Naive B cell (primary cell): ENCODE results near the gene UBE2C. TPM values are rescaled to one million over a fixed set of nuclear protein-coding genes. Genes with fewer than 3 reads are reported as not detected.
"Not testable (repeated sequence)": the region's sequence is repeated elsewhere in the genome, so short reads cannot be mapped to it uniquely, and the experiment has no call there.

Experiments used
- ATAC-seq, 2 donors: fragments of 150-1000 bp; cut with Tn5 transposase; 2 replicates each; pipeline ENCODE4 v1.10.0; 2021; ENCODE audit warnings: low read depth in 2 of 2, mild to moderate bottlenecking in 2 of 2, moderate library complexity in 2 of 2
- DNase-seq: peaks from one replicate; pipeline ENCODE4 v3.0.0; 2022
- H3K27ac Mint-ChIP-seq, 6 donors: one replicate each; pipeline ENCODE4 v1.8.0; 2020 to 2022; ENCODE audit warnings: mild to moderate bottlenecking in 6 of 6, mixed read lengths in 6 of 6, moderate library complexity in 5 of 6, inconsistent platforms in 2 of 6
- H3K27me3 Mint-ChIP-seq, 3 donors: one replicate each; pipeline ENCODE4 v1.8.0; 2021 to 2022; ENCODE audit warnings: mixed read lengths in 3 of 3, mild to moderate bottlenecking in 1 of 3
- H3K36me3 Mint-ChIP-seq, 2 donors: one replicate each; pipeline ENCODE4 v1.8.0; 2020 to 2022; ENCODE audit warnings: mixed read lengths in 2 of 2, inconsistent platforms in 1 of 2, mild to moderate bottlenecking in 1 of 2
- H3K4me1 Mint-ChIP-seq, 3 donors: one replicate each; pipeline ENCODE4 v1.8.0; 2020 to 2022; ENCODE audit warnings: mixed read lengths in 3 of 3, inconsistent platforms in 1 of 3, mild to moderate bottlenecking in 1 of 3, moderate library complexity in 1 of 3
- H3K4me3 Mint-ChIP-seq, 8 donors: one replicate each; pipeline ENCODE4 v1.8.0; 2020 to 2022; ENCODE audit warnings: mild to moderate bottlenecking in 8 of 8, mixed read lengths in 8 of 8, moderate library complexity in 8 of 8, inconsistent platforms in 2 of 8
- H3K9me3 Mint-ChIP-seq, 7 donors: one replicate each; pipeline ENCODE4 v1.8.0; 2020 to 2022; ENCODE audit warnings: mixed read lengths in 7 of 7, mild to moderate bottlenecking in 5 of 7, inconsistent platforms in 2 of 7, moderate library complexity in 1 of 7
- polyA plus RNA-seq, 6 donors: library from polyadenylated mRNA; unstranded; fragments of 300-500 nt; fragmentation: Illumina TruSeq; gene quantifications; one replicate each; pipeline ENCODE4 v1.2.3, GENCODE V29; 2021; ENCODE audit warnings: low read depth in 6 of 6

The UBE2C gene
- polyA plus RNA-seq: under 1 TPM in 1 of 6 donors, not detected in 5; 0.53 TPM

DNA sequence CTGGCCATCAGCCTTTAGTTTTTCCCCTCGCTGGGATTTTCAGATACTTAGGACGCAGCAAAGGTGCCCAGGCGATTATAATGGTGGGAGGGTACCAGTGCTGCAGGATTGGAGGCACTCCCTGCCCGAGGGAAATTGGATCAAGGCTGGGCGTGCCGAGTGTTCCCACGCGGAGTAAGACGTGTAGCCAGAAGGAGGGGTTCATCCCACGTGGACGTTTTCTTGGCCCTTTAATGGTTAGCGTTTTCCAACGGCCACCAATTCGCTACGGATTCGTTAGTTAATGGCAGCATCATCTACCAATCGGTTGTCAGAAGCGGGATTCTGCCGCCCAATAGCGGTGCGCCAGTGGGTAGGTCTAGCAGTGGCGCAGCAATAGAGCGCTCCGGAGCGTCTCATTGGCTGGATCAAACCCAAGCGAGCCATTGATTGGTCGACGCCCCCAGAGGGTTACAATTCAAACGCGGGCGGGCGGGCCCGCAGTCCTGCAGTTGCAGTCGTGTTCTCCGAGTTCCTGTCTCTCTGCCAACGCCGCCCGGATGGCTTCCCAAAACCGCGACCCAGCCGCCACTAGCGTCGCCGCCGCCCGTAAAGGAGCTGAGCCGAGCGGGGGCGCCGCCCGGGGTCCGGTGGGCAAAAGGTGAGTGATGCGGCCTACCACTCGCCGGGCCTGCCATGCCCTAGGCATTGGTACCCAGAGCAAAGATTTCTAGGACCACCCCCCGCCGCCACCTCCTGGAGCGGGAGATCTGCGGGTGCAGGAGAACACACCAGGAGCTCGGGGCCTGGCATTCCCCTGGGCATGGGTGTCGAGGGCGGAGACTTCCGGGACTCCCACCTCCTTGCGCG is at the start of gene UBE2C:
Gene UBE2C (plus strand): TSS at position 488 of the 849 bp plus-strand sequence. CDS start 52 bp downstream, at position 540.
- no peaks in the 10 kb centered on the region for H3K27me3 Mint-ChIP-seq
- H3K4me3 Mint-ChIP-seq: peak within 1 kb of the TSS; percentile 83 to 93 (median 90)
- no peaks in the 10 kb centered on the region for H3K9me3 Mint-ChIP-seq
- ATAC-seq (peak; percentile 99 to 100), DNase-seq (peak; percentile 92)
- H3K4me1 Mint-ChIP-seq: peaks cover 13 to 22% (median 18%) of the 10 kb centered on the region in 3 donors
- H3K36me3 Mint-ChIP-seq: peaks cover 10 to 15% of the 10 kb centered on the region in 2 donors
- peak within 1 kb of the TSS in 5 of 6 donors; percentile 11 to 80 (median 56) for H3K27ac Mint-ChIP-seq

DNA sequence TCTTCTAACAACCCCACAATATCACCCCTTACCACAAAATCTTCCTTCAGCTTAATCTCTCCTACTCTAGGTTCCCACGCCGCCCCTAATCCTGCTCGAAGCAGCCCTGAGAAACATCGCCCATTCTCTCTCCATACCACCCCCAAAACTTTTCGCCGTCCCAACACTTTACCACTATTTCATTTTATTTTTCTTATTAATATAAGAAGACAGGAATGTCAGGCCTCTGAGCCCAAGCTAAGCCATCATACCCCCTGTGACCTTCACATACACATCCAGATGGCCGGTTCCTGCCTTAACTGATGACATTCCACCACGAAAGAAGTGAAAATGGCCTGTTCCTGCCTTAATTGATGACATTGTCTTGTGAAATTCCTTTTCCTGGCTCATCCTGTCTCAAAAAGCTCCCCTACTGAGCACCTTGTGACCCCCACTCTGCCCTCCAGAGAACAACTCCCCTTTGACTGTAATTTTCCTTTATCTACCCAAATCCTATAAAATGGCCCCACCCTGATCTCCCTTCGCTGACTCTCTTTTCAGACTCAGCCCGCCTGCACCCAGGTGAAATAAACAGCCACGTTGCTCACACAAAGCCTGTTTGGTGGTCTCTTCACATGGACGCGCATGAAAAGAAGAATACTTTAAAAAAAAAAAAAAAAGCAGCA is 47.7 kb upstream of the UBE2C start:
- Mint-ChIP-seq H3K27me3 (peaks cover 4 to 17% (median 16%) of the 10 kb centered on the region in 3 donors), H3K27ac (peak overlapping the region in 1 of 6 donors; percentile 5)
- H3K9me3 Mint-ChIP-seq, DNase-seq, H3K4me3 Mint-ChIP-seq, H3K4me1 Mint-ChIP-seq, ATAC-seq, H3K36me3 Mint-ChIP-seq: not testable (repeated sequence)

DNA sequence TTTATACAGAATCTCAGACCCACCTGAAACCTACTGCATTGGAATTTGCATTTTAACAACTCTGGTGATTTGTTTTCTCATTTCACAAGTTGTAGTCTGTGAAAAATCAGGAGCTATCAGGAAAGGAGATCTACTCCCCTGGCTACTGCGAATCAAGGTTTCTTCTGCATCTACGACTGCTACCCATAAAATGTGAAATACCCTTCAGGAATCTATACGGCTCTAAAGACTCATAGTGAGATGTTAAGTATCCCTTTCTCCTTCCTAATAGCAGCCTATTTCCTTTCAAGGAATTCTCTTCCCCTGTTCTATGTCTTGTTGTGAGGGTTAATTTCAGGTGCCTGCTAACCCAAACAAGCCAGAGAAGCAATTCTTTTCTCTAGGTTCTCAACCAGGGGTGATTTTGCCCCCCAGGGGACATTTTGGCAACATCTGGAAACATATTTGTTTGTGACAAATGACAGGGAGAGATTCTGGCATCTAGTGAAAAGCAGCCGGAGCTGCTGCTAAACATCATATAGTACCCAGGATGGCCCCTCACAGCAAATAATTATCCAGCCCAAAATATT is 47.1 kb upstream of the UBE2C start:
- Mint-ChIP-seq H3K27me3 (peaks cover 4 to 11% (median 10%) of the 10 kb centered on the region in 3 donors), H3K27ac (peak overlapping the region in 1 of 6 donors; percentile 5), H3K4me3 (no peak overlapping the region), H3K36me3 (no peaks in the 10 kb centered on the region), H3K4me1 (peaks cover 4 to 6% (median 5%) of the 10 kb centered on the region in 3 donors), H3K9me3 (no peaks in the 10 kb centered on the region)
- ATAC-seq: no peak
- no peak for DNase-seq

DNA sequence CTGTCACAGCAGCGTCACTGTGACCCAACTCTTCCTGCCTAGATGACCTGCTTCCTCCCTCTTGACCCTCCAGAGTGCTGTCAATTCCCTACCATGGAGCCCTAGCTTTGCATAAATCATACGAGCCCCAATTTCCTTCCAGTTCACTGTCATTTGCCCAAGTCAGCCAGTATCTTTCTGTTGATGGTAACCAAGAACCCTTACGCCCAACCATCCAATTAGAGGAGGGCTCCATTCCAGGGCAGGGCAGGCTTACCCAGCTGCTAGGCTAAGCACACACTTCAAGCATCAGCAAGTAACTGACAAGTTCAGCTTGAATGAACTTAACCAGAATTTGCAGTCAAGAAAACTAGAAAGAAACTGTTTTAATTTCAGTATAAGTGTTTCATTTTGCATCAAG is 46.5 kb upstream of the UBE2C start:
- ATAC-seq: peak in 1 of 2 donors; percentile 44
- Mint-ChIP-seq H3K4me1 (peaks cover 5 to 7% (median 6%) of the 10 kb centered on the region in 3 donors), H3K4me3 (no peak overlapping the region), H3K27ac (peak overlapping the region in 2 of 6 donors; percentile 10 to 13), H3K27me3 (peaks cover under 1 to 5% (median 4%) of the 10 kb centered on the region in 3 donors), H3K9me3 (no peaks in the 10 kb centered on the region), H3K36me3 (no peaks in the 10 kb centered on the region)
- DNase-seq: no peak

DNA sequence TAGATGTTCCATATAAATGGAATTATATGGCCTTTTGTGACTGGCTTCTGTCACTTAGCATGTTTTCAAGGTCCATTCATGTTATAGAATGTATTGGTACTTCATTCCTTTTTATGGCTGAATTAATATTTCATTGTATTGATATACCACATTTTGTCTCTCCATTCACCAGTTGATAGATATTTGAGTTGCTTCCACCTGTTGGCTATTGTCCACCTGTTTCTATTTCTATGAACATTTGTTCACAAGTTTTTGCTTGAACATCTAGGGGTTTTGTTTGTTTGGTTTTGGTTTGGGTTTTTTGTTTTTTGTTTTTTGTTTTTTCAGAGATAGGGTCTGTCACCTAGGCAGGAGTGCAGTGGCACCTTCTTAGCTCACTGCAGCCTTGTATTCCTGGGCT is 44.0 kb upstream of the UBE2C start:
- H3K27me3 Mint-ChIP-seq: peaks cover 0 to 6% (median 5%) of the 10 kb centered on the region in 3 donors
- peaks cover 6 to 12% (median 9%) of the 10 kb centered on the region in 3 donors for H3K4me1 Mint-ChIP-seq
- no peaks in the 10 kb centered on the region for H3K9me3 Mint-ChIP-seq
- no peaks in the 10 kb centered on the region for H3K36me3 Mint-ChIP-seq
- no peak overlapping the region for H3K4me3 Mint-ChIP-seq
- no peak for DNase-seq
- ATAC-seq: no peak
- no peak overlapping the region for H3K27ac Mint-ChIP-seq

DNA sequence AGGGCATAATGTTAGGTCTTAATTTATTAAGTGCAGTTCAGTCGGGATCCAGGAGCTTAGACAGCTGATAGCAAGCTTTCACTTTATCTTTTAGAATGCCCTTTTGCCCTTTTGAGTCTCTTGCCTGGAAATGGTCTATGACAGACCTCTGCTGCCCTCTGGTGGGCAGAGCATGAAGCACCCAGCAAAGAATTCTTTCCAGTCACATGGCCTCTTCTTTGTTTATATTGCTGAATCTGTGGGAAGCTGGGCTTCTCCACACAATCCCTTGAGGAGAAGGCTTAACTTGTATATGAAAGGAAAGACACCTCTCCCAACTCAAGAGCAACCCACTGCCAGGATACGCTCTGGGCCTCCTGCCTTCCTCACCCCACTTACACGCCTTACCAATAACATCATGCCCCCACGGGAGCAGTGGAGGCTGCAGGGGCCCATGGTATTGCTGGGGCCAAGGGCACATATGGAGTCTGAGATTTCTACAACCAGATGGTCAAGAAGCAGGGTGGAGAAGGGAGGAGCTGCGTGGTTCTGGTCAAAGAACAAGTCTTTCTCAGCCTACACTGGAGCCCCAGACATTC is 41.2 kb upstream of the UBE2C start:
- peak; percentile 75 for DNase-seq
- no peaks in the 10 kb centered on the region for H3K36me3 Mint-ChIP-seq
- H3K4me3 Mint-ChIP-seq: no peak overlapping the region
- H3K27ac Mint-ChIP-seq: peak overlapping the region in 1 of 6 donors; percentile 83
- ATAC-seq: peak; percentile 66 to 72
- H3K27me3 Mint-ChIP-seq: peaks cover 10 to 27% (median 27%) of the 10 kb centered on the region in 3 donors
- H3K9me3 Mint-ChIP-seq: no peaks in the 10 kb centered on the region
- peaks cover 0 to 7% (median 5%) of the 10 kb centered on the region in 3 donors for H3K4me1 Mint-ChIP-seq

DNA sequence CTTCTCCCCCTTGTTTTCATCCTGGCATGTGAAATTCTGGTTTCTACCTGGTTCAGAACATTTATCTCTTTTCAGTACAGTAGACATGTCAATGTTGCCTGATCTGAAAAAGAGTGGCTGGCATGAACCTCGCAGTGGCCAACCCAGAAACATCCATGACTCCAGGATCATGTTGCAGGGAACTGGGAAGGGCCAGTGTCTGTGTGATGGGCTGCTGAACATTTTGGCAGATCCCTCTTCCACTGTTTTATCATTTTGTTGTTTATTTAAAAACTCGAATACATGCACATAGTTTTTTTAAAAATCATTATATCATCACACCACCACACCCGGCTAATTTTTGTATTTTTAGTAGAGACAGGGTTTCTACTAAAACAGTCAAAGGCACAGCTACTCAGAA is 39.8 kb upstream of the UBE2C start:
- ATAC-seq (no peak), DNase-seq (no peak)
- Mint-ChIP-seq H3K9me3 (no peaks in the 10 kb centered on the region), H3K27me3 (peaks cover 10 to 29% (median 27%) of the 10 kb centered on the region in 3 donors), H3K27ac (no peak overlapping the region), H3K4me1 (peaks cover 0 to 7% (median 5%) of the 10 kb centered on the region in 3 donors), H3K4me3 (no peak overlapping the region), H3K36me3 (no peaks in the 10 kb centered on the region)

DNA sequence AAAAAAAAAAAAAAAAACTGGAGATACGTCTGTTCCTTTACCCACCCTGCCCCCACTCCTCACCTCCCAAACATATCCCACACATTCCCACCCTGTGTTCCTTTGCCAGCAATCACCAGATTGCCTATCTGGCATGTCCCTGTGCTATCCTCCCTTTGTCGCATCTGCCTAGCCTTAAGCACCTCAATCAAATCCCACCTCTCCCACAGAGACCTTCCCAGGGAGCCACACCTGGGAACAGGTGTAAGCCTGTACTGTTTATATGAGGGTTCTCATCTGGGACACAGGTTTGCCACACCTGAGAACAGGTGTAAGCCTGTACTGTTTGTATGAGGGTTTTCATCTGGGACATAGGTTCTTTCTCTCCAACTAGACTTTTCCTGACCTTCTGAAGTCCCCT is 37.5 kb upstream of the UBE2C start:
- no peak overlapping the region for H3K4me3 Mint-ChIP-seq
- H3K9me3 Mint-ChIP-seq: no peaks in the 10 kb centered on the region
- no peak for ATAC-seq
- DNase-seq: no peak
- H3K27me3 Mint-ChIP-seq: peaks cover 16 to 40% (median 33%) of the 10 kb centered on the region in 3 donors
- H3K27ac Mint-ChIP-seq: peak overlapping the region in 1 of 6 donors; percentile 38
- H3K4me1 Mint-ChIP-seq: peaks cover 0 to 7% (median 5%) of the 10 kb centered on the region in 3 donors
- no peaks in the 10 kb centered on the region for H3K36me3 Mint-ChIP-seq

DNA sequence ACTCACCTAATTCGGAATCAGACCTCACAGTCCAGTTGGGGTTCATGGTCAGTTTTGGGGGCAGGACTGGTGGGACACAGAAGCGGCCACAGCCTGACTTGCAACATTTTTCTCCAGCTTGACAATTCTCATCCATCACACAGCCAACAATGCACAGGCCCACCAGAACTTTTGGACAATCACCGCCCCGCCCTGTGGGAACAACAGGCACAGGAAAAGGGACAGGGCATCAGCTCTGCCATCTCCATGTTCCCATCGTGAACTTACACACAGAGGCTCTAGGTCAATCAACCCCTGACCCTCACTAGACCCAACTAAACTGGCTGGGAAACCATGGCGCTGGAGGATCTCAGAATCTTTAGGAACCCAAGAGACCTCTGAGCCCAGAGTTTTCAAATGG is 37.0 kb upstream of the UBE2C start:
- H3K36me3 Mint-ChIP-seq: no peaks in the 10 kb centered on the region

DNA sequence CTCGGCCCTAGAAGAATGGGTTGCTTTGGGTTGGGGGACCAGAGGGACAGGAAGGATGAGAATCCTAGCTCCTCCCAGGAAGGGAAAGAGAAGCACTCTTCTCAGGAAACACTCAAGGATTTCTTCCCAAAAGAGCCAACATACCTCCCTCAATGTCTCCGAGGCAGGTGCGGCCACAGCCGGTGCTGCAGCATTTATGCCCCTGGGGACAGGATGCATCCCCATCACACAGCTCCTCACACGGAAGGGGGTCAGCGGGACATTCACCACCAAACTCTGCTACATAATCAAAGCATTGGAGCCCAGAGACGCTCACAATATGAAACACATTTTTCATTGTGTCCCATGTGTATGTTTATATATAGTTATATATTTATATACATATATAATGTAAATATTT is 35.5 kb upstream of the UBE2C start:
- Mint-ChIP-seq H3K27ac (no peak overlapping the region), H3K4me3 (no peak overlapping the region), H3K36me3 (no peaks in the 10 kb centered on the region), H3K9me3 (no peaks in the 10 kb centered on the region), H3K4me1 (no peaks in the 10 kb centered on the region), H3K27me3 (peaks cover 18 to 47% (median 37%) of the 10 kb centered on the region in 3 donors)
- ATAC-seq: no peak
- DNase-seq: no peak

More for the DNA sequence above, 37.0 kb upstream of the UBE2C start:
- Mint-ChIP-seq H3K9me3 (no peaks in the 10 kb centered on the region), H3K27me3 (peaks cover 16 to 45% (median 37%) of the 10 kb centered on the region in 3 donors), H3K4me3 (peak overlapping the region in 1 of 8 donors; percentile 19), H3K4me1 (peaks cover 0 to 7% (median 5%) of the 10 kb centered on the region in 3 donors), H3K27ac (no peak overlapping the region)
- no peak for ATAC-seq
- DNase-seq: no peak

DNA sequence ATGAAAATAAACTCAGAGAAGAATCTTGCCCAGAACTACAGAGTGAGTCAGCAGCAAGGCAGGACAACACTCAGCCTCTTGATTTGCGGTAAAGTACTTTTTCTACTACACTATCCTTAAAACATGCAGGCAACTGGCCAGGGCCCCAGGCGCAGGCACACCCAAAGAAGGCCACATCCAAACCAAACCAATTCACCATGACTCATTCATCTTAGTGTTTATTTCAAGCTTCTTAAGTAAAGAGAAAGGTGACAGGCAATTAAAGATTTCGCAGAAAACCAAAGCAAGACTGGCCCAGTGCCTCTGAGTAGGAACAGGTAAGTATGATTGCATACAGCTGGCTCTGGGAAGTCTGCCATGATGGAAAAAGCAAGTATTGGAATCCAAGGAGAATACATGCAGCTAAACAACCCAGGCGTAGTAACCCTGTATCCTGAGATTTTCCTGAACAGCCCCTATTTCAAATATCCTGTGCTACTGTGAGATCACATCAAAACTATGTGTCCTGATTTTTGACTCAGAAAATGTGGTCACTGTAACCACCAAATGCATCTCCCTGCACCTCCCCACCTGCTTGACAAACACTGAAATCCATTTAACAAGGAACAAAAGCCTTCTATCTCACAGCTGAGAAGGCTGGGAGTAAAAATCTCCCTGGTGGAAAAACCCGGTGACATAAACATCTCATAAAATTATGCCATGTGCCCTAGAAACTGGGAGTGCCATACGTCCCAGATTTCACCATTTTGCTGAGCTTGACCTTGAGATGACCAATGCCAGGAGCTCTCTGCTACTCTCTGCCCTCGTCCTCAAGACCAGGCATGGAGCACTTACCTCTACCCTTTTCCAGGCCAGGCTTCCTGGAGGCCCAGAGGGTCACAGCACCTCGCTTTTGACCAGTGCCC is 33.2 kb upstream of the UBE2C start:
- H3K27me3 Mint-ChIP-seq: peaks cover 20 to 53% (median 33%) of the 10 kb centered on the region in 3 donors
- no peaks in the 10 kb centered on the region for H3K9me3 Mint-ChIP-seq
- no peaks in the 10 kb centered on the region for H3K36me3 Mint-ChIP-seq
- no peak for DNase-seq
- ATAC-seq: no peak
- peaks cover 0 to 7% (median under 1%) of the 10 kb centered on the region in 3 donors for H3K4me1 Mint-ChIP-seq
- no peak overlapping the region for H3K4me3 Mint-ChIP-seq
- H3K27ac Mint-ChIP-seq: no peak overlapping the region

DNA sequence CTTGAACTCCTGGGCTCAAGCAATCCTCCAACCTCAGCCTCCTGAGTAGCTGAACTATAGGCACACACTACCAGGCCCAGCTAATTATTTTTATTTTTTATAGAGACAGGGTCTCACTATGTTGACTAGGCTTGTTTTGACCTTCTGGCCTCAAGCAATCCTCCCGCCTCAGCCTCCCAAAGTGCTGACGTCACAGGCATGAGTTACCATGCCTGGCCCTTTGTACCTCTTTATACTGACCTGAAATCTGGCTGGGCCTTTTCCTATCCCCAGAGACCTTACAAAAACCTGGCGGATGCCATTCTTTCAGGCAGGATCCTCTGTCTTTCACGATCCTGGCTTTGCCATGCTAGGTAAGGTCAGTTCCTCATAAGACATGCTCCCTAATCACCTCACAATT is 32.3 kb upstream of the UBE2C start:
- Mint-ChIP-seq H3K4me3 (no peak overlapping the region), H3K27ac (peak overlapping the region in 2 of 6 donors; percentile 7 to 39), H3K27me3 (peaks cover 16 to 44% (median 27%) of the 10 kb centered on the region in 3 donors), H3K4me1 (peaks cover 0 to 8% (median 7%) of the 10 kb centered on the region in 3 donors), H3K36me3 (no peaks in the 10 kb centered on the region), H3K9me3 (no peaks in the 10 kb centered on the region)
- DNase-seq (no peak), ATAC-seq (no peak)
